ENCODE data around the gene VOPP1. TPM values are rescaled to one million over a fixed set of nuclear protein-coding genes. Genes with fewer than 3 reads are reported as not detected.

VOPP1 gene
- total and polyA plus RNA-seq, 2 donors (not counting 3 experiments of a cell fraction or from before 2014, with no cell fraction given) = 85.6 to 154 TPM

DNA sequence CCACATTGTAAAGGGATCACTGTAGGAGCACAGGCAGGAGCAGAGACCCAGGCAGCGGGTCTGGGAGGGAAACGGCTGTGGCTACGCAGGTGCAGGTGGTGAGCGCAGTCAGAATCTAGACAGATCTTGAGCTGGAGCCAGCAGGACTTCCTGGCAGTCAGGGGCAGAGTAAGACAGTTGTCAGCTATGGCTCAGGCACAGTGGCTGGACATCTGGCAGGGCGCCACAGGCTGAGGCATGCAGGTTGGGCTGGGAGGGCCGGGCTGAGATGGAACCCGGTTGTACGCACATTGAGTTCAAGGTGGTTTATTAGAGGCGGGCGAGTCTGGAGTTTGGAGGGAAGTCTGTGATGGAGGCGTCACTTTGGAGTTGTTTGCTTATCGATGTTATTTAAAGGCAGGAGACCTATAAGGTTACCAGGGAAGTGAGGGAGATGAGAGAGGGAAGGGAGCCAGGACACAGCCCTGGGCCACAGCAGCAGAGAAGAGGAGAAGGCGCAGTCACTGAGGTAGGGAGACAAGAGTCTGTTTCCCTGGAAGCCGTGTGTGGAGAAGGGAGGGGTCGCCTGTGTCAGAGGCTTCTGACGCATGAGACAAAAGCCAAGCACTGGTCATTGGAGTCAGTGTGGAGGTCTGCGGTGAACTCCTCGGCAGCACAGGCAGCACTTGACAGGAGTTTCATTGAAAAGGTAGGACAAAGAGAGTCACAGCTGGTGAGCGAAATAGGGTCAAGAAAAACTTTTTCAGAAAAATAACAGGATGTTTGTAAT lies 133.4 kb downstream of the VOPP1 start:
- Histone ChIP-seq H3K79me2 (ENCODE audit: control insufficient read depth, insufficient read depth, low read length) (no peaks in the 10 kb centered on the region), H3K4me3 (replicated peaks in 1 of 3; ENCODE audit: insufficient read depth in 1 of 3, low read depth in 1 of 3, low read length in 3 of 3) (no peak overlapping the region), H2AFZ (ENCODE audit: low read depth, low read length) (no peak overlapping the region), H3K4me1 (ENCODE audit: control insufficient read depth, extremely low read depth, insufficient read depth, low read length) (peaks cover 7% of the 10 kb centered on the region), H3K4me2 (ENCODE audit: insufficient read depth, low read length) (no peak overlapping the region), H3K36me3 (ENCODE audit: control insufficient read depth in 2 of 2, extremely low read depth in 1 of 2, insufficient read depth in 2 of 2, low read length in 2 of 2) (no peaks in the 10 kb centered on the region), H3K9ac (replicated peaks; ENCODE audit: extremely low read depth, insufficient read depth, low read length) (no peak overlapping the region), H3K27me3 (ENCODE audit: control insufficient read depth in 2 of 2, insufficient read depth in 2 of 2, low read length in 2 of 2) (no peaks in the 10 kb centered on the region), H3K27ac (ENCODE audit: insufficient read depth, low read depth, low read length) (no peak overlapping the region), H3K9me1 (replicated peaks; ENCODE audit: control insufficient read depth, extremely low read depth, insufficient read depth, low read length) (no peaks in the 10 kb centered on the region), H4K20me1 (replicated peaks; ENCODE audit: control insufficient read depth, extremely low read depth, insufficient read depth, low read length) (no peaks in the 10 kb centered on the region), H3K9me3 (replicated peaks; ENCODE audit: control insufficient read depth, insufficient read depth, low read length) (no peaks in the 10 kb centered on the region)
- ChIA-PET CTCF (no interaction called here), POLR2A (no interaction called here)
- intact Hi-C loops (cut with micrococcal nuclease) = no loop called here
- peak; percentile 12 for FAIRE-seq
- dilution Hi-C loops (cut with MboI; ENCODE audit: extremely low pct_ligation_motif_present, low sequenced_read_pairs) = no loop called here
- TF ChIP-seq, protein P1, sequence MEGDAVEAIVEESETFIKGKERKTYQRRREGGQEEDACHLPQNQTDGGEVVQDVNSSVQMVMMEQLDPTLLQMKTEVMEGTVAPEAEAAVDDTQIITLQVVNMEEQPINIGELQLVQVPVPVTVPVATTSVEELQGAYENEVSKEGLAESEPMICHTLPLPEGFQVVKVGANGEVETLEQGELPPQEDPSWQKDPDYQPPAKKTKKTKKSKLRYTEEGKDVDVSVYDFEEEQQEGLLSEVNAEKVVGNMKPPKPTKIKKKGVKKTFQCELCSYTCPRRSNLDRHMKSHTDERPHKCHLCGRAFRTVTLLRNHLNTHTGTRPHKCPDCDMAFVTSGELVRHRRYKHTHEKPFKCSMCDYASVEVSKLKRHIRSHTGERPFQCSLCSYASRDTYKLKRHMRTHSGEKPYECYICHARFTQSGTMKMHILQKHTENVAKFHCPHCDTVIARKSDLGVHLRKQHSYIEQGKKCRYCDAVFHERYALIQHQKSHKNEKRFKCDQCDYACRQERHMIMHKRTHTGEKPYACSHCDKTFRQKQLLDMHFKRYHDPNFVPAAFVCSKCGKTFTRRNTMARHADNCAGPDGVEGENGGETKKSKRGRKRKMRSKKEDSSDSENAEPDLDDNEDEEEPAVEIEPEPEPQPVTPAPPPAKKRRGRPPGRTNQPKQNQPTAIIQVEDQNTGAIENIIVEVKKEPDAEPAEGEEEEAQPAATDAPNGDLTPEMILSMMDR (IDR thresholded peaks at IDR 0.05; ENCODE audit: extremely low read depth in 1 of 2, insufficient read depth in 1 of 2, low read depth in 1 of 2, low read length in 2 of 2) = no peak
- no peak for TF ChIP-seq MYC (IDR thresholded peaks at IDR 0.05; ENCODE audit: low read depth, low read length)
- TF ChIP-seq, protein P2, sequence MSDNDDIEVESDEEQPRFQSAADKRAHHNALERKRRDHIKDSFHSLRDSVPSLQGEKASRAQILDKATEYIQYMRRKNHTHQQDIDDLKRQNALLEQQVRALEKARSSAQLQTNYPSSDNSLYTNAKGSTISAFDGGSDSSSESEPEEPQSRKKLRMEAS (IDR thresholded peaks at IDR 0.05; ENCODE audit: insufficient read depth, insufficient read length) = no peak
- DNase-seq (ENCODE audit: low read depth, low spot score) = peak; percentile 9
- no TSS peak for BruUV-seq (replicated peaks)

DNA sequence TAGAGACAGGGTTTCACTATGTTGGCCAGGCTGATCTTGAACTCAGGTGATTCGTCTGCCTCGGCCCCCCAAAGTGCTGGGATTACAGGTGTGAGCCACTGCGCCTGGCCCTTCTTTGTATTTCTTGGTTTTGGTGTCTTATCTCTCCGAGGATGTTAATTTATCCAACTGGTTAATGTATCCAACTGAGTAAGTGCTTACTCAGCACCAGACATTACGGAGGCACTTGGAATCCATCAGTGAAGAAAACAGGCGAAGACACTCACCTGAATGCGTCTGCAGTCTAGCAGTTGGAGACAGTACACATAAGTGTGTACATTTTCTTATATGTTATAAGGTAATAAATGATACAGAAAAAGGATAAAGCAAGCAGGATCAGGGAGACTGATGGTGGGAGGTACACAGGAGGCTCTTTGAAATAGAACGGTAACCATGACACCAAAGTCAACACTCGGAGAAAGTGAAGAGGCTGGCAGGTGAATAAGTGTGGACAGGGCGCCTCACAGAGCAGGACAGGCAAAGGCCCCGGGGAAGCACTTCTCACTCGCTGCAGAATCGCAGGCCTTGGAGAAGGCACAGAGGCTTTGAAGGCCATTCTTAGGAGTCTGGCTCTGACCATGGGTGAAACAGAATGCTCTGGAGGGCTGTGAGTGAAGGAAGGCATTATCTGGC lies 134.1 kb downstream of the VOPP1 start:
- Histone ChIP-seq H3K4me2 (ENCODE audit: insufficient read depth, low read length) (no peak overlapping the region), H3K4me3 (replicated peaks in 1 of 3; ENCODE audit: insufficient read depth in 1 of 3, low read depth in 1 of 3, low read length in 3 of 3) (no peak overlapping the region), H3K4me1 (ENCODE audit: control insufficient read depth, extremely low read depth, insufficient read depth, low read length) (peaks cover 7% of the 10 kb centered on the region), H3K9me3 (replicated peaks; ENCODE audit: control insufficient read depth, insufficient read depth, low read length) (no peaks in the 10 kb centered on the region), H3K27ac (ENCODE audit: insufficient read depth, low read depth, low read length) (no peak overlapping the region), H3K36me3 (ENCODE audit: control insufficient read depth in 2 of 2, extremely low read depth in 1 of 2, insufficient read depth in 2 of 2, low read length in 2 of 2) (no peaks in the 10 kb centered on the region), H3K9me1 (replicated peaks; ENCODE audit: control insufficient read depth, extremely low read depth, insufficient read depth, low read length) (no peaks in the 10 kb centered on the region), H4K20me1 (replicated peaks; ENCODE audit: control insufficient read depth, extremely low read depth, insufficient read depth, low read length) (no peaks in the 10 kb centered on the region), H3K9ac (replicated peaks; ENCODE audit: extremely low read depth, insufficient read depth, low read length) (no peak overlapping the region), H2AFZ (ENCODE audit: low read depth, low read length) (no peak overlapping the region), H3K79me2 (ENCODE audit: control insufficient read depth, insufficient read depth, low read length) (no peaks in the 10 kb centered on the region), H3K27me3 (ENCODE audit: control insufficient read depth in 2 of 2, insufficient read depth in 2 of 2, low read length in 2 of 2) (no peaks in the 10 kb centered on the region)
- TF ChIP-seq MYC (IDR thresholded peaks at IDR 0.05; ENCODE audit: low read depth, low read length) (no peak), GATA2 (IDR thresholded peaks at IDR 0.05; ENCODE audit: insufficient read depth, insufficient read length, low read depth, low read length) (no peak), EZH2 (IDR thresholded peaks at IDR 0.05; ENCODE audit: borderline replicate concordance, low read depth, low read length, severe bottlenecking) (no peak), POLR2AphosphoS5 (IDR thresholded peaks at IDR 0.05; ENCODE audit: insufficient read depth, low read depth, low read length) (no peak), FOS (IDR thresholded peaks at IDR 0.05; ENCODE audit: borderline replicate concordance, insufficient read depth, low read length) (no peak), POLR2A (IDR thresholded peaks at IDR 0.05; ENCODE audit: low read depth, low read length) (no peak), JUN (IDR thresholded peaks at IDR 0.05; ENCODE audit: borderline replicate concordance, insufficient read depth, insufficient read length, low read depth) (no peak)
- TF ChIP-seq, protein P1 (IDR thresholded peaks at IDR 0.05; ENCODE audit: extremely low read depth in 1 of 2, insufficient read depth in 1 of 2, low read depth in 1 of 2, low read length in 2 of 2) = no peak
- TF ChIP-seq, protein P2 (IDR thresholded peaks at IDR 0.05; ENCODE audit: insufficient read depth, insufficient read length) = no peak
- intact Hi-C loops (cut with micrococcal nuclease) (no loop called here), dilution Hi-C loops (cut with MboI; ENCODE audit: extremely low pct_ligation_motif_present, low sequenced_read_pairs) (no loop called here)
- CTCF ChIA-PET = no interaction called here
- POLR2A ChIA-PET = no interaction called here
- BruUV-seq (replicated peaks) = no TSS peak
- FAIRE-seq = peak; percentile 15
- no peak for DNase-seq (ENCODE audit: low read depth, low spot score)
